Caki2 (cell line): ENCODE data around the gene TOMM7. TPM values are rescaled to one million over a fixed set of nuclear protein-coding genes. Genes with fewer than 3 reads are reported as not detected.

ENCODE experiments used
- DNase-seq: peaks from one replicate; pipeline ENCODE4 v3.0.0-alpha.2; 2015; ENCODE audit warnings: low read depth
- in situ Hi-C: cut with HindIII; loops from 2 replicates; pipeline ENCODE4 v1.10.0; 2016; ENCODE audit warnings: low sequenced_read_pairs, low pct_unique_long_range_greater_than_20kb, mixed read lengths
- total RNA-seq: library from RNA; depleted of rRNA; stranded (reverse); fragments of >200 nt; shearing (Covaris generic); gene quantifications from 2 replicates; pipeline ENCODE4 v1.2.3, GENCODE V29; 2014; ENCODE audit warnings: low replicate concordance; rRNA removed

TOMM7 gene
- 160 and 274 TPM in 2 replicates for total RNA-seq

- in situ Hi-C loops: no loop called here
- peak; percentile 94 for DNase-seq
These were observed at the start of gene TOMM7 for GRCh38 chr7:22822486-22823141. TOMM7 (minus strand) TSS chr7:22822849; CDS start chr7:22822779, 70 bp downstream.

DNA sequence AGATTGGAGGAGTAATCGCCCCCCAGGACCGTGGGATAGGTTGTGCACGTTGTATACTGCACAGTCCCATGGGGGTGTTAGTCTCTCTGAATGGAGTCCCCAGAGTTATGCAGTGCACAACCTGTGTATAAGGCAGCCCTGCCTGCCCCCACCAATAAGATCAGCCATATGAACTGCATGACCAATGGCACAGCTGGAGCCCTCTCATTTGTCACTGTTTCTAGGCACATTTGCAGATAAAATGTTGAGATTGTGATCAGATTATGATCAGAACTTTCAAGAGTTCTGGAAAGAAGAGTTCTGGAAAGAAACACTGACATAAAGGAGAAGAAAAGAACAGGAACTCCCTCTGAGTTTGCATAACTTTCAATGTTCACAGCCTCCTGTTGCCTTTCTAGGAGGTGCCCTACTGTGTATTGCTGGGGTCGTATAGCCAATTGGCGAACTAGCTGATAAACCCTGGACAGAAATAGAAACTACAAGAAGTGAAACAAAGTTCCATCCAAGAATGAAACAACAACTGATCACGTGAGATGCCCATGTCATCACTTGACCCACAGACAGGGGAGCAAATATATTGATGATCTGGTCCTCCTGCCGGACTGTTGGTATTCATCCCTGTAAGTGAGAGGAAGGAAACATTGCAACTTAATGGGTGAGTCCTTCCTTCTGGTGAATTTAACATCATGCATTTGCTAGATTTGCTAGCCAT, 49.6 kb upstream of the TOMM7 start:
- no peak for DNase-seq
- in situ Hi-C loops: no loop called here

- in situ Hi-C loops: no loop called here
- no peak for DNase-seq
These were observed 49.0 kb upstream of the TOMM7 start for GRCh38 chr7:22871661-22872060.

DNA sequence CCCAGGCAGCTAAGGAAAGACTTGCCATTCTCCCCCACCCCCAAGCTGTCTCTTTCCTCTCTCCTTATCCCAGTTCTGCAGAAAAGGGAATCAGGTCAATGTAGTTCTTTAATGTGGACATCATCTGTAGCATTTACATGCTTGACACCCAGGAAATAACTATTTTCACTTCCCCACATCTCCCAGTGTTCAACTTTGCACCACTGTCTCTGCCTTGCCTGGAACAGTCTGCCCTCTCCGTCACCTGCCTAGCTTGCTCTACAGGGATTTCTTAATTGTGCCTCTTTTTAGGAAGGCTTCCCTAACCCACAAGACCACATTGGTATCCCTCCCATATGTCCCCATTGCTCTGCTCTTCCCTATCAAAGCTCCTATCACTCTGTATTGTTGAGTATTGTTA, 45.9 kb upstream of the TOMM7 start:
- in situ Hi-C loops: no loop called here
- DNase-seq: no peak

- DNase-seq: no peak
- in situ Hi-C loops: no loop called here
These were observed 44.9 kb upstream of the TOMM7 start for GRCh38 chr7:22867589-22867988.

DNA sequence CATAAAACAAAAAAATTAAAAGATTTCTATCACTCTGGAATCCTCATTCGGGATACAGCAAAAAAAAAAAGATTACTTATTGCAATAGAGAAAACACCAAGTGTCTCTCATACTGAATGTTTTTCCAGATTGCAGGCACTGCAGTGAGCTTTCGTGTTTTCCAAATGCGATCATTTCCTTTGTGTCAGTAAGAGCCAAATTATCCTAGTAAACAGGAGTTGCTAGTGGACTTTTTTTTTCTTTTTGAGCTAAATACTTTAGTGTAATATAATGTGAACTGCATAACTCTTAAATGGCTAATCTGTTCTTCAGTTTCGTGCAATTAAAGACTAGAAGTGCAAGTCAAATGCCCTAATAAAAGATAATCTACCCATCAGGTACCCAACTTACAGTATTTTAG, 44.4 kb upstream of the TOMM7 start:
- no peak for DNase-seq
- in situ Hi-C loops: no loop called here

- in situ Hi-C loops: no loop called here
- DNase-seq: no peak
These were observed 42.9 kb upstream of the TOMM7 start for GRCh38 chr7:22865602-22865960.

GRCh38 chr7:22864855-22865601, 42.4 kb upstream of the TOMM7 start:
- in situ Hi-C loops: no loop called here

DNA sequence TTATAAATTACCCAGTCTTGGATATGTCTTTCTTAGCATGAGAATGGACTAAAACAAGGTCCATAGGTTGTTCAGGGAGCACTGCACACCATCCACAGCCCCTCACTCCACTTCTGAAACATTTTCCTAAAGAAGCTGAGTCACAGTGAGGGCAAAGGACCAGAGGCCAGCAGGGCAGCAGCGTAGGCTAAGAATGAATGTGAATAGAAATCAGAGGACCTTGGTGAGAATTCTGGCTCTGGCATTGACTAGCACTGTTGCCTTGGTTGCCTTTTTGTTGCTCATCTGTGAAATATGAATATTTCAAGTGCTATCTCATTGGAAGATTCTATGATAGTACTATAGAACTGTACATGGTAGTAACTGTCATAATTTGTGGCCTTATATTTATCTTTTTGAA, 41.7 kb upstream of the TOMM7 start:
- in situ Hi-C loops: no loop called here
- DNase-seq: no peak

More at GRCh38 chr7:22864855-22865601, 42.4 kb upstream of the TOMM7 start:
- no peak for DNase-seq

- in situ Hi-C loops: no loop called here
- no peak for DNase-seq
These were observed 40.7 kb upstream of the TOMM7 start for GRCh38 chr7:22863156-22863899.

- in situ Hi-C loops: no loop called here
These were observed 38.9 kb upstream of the TOMM7 start for GRCh38 chr7:22861576-22861975.

DNA sequence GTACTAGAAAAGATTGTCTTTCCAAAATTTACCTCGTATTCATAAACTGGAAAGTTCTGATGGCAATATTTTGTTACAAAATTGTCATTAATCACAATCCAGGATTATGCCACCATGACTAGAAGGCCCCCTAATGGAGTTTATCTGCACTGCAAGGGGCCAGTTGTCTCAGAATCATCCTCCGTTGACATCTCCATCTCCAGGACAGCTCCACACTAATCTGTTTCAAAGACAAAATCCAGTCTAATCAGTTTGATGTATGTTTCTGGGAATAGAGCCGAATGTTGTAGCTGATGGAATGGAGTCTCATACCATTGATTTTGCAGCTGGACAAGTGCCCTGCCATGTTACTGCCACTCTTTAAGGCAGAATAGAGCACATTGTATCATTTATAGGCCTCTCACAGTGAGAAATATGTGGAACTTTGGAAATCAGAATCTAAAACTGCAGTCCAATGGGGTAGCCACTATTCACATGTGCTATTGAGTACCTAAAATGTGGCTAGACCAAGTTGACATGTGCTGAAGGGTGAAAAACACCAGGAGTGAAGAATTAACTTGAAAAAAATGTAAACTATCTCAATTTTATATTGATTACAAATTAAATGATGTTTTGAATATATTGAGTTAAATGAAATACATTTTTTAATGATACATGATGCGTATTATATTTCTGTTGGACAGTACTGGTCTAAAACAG, 38.3 kb upstream of the TOMM7 start:
- DNase-seq: no peak
- in situ Hi-C loops: no loop called here

More at GRCh38 chr7:22861576-22861975, 38.9 kb upstream of the TOMM7 start:
- DNase-seq: no peak

- DNase-seq: no peak
- in situ Hi-C loops: no loop called here
These were observed 37.7 kb upstream of the TOMM7 start for GRCh38 chr7:22860337-22860736.

GRCh38 chr7:22859641-22860290, 37.1 kb upstream of the TOMM7 start:
- in situ Hi-C loops: no loop called here
- DNase-seq: no peak

DNA sequence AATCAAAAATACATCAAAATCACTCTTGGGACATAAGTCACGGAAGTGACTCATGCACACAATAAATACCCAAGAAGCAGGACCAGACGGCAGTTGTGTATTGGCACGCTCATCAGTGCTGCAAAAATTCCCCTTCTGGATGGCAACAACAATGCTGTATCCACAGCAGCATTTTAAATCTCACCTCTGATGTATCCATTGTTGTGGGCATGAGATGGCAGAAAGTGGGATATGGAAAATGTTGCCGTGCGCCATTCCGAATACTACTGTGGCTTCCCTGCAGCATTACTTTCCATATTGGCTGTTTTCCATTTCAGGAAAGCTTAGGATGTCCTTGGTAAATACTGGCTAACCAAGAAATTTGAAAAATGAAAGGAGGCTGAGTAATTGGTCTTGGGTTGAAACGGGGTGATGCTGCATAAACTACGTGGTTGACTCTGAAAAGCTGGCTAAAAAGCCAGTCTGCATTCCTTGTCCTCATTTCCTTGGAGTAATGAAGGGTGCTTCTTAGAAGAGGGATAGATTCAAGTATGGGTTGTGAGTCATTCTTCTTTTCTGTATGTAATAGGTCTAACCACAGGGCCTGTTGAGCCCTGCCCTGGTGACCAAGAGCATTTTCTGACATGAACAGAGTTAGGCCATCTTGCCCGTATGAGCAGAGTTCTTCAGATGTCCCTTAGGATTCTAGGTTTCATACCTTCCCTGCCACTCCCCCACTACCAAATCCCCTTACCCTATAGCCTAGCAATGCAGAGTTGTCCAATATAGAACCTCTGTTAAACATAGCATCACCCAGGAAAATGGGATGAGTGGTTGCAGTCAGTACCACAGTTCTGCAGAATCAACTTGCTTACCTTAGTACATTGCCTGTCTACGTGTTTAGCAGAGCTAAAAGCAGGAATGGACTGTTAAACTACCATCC, 36.3 kb upstream of the TOMM7 start:
- peak; percentile 83 for DNase-seq
- in situ Hi-C loops: no loop called here

- no peak for DNase-seq
- in situ Hi-C loops: no loop called here
These were observed 35.6 kb upstream of the TOMM7 start for GRCh38 chr7:22858274-22858639.

DNA sequence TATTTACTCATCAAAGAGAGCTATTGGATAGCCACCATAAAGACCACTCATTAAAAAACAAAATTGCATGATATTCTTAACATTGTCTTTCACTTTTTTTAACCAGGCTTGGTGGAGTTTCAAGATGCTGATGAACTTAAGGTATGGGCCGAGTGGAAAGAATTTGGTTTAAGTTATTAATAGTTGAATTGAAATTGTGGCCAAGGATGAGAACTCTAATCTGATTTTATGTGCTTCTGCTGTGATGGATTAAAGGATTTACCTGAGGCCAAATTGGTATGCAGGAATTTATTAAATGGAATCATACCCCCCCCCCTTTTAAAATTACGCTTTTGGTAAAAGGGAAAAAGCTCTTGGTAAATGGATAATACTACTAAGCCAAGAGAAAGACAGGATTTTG, 33.8 kb upstream of the TOMM7 start:
- in situ Hi-C loops: no loop called here
- no peak for DNase-seq
